HL-60 (cell line): Measurements from ENCODE around the gene EPB41L3.

ENCODE experiments used
- DNase-seq, 2 experiments: peaks; one replicate each; pipeline ENCODE4 v3.0.0-alpha.2; 2010 to 2020; ENCODE audit warnings: low read depth in 1 of 2, low spot score in 1 of 2
- H3K27ac ChIP-seq: fragments of 250-450 bp; sonication (Bioruptor Pico); replicated peaks from 2 replicates; pipeline ENCODE4 v1.5.1; 2020; ENCODE audit warnings: mild to moderate bottlenecking, moderate library complexity
- H3K27me3 ChIP-seq: fragments of 250-450 bp; sonication (Bioruptor Pico); 2 replicates; pipeline ENCODE4 v1.5.1; 2021; ENCODE audit warnings: mild to moderate bottlenecking, moderate library complexity; ENCODE audit not compliant: insufficient read depth, poor library complexity, severe bottlenecking
- H3K4me3 ChIP-seq: replicated peaks from 2 replicates; pipeline ENCODE4 v1.5.1; 2011; ENCODE audit warnings: mild to moderate bottlenecking, control low read depth, low read length; ENCODE audit not compliant: insufficient read depth
- GABPA ChIP-seq: IDR thresholded peaks from 2 replicates; pipeline ENCODE4 v1.6.1; 2012; ENCODE audit warnings: low read depth
- POLR2AphosphoS5 ChIP-seq: IDR thresholded peaks from 2 replicates; pipeline ENCODE4 v1.6.1; 2012; ENCODE audit warnings: low read depth
- REST ChIP-seq: IDR thresholded peaks from 2 replicates; pipeline ENCODE4 v1.6.1; 2012; ENCODE audit warnings: low read depth; ENCODE audit not compliant: insufficient replicate concordance
- SPI1 ChIP-seq: IDR thresholded peaks from 2 replicates; pipeline ENCODE4 v1.6.1; 2012; ENCODE audit warnings: low read depth, mild to moderate bottlenecking, borderline replicate concordance
- long read RNA-seq: library from polyadenylated mRNA; unstranded; transcript quantifications from one replicate; pipeline ENCODE4 v2.0.0, GENCODE V29; 2020
- TF ChIP-seq, protein P1 (sequence below): IDR thresholded peaks from one replicate; pipeline ENCODE4 v1.5.1; 2011; ENCODE audit warnings: low read length, control low read depth, inconsistent platforms; ENCODE audit not compliant: insufficient read depth

EPB41L3 gene
- long read RNA-seq, partial matches to known transcripts: 26 of 70 reads
- long read RNA-seq, other reads (novel, unspliced or antisense): 42 of 70 reads

DNA sequence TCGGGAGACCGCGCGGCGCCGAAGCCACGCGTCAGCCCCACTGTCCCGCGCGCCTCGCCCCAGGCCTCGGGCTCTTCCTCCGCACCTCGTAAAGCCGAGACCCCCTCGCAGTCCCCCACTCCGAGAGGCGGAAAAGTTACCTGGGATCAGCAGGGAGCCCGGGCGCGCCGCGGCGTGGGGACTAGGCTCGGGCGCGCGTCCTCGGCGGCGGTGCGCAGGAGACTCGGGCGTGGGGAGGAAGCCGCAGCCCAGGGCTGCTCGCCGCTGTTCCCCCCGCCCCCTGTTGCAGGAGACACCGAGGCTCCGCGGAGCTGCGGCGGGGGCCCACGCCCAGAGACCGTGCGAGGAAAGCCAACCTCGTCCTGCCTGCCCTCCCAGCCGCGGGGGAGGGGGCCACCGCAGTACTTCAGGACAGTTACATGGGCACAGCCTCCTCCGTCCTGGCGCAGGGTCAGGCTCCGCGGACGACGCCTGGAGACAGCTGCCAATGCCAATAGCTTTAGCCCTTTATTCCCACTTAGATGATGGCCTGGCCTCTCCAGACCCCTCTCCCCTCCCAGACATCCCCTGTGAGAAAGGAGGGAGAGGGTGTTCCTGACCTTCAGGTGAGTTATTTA, at the start of gene EPB41L3:
Gene EPB41L3, minus strand, starts transcription at position 225 of the 617 bp plus-strand sequence. CDS start 54,814 bp downstream, outside the sequence.
- peak; percentile 50 to 76 for DNase-seq
- Histone ChIP-seq H3K27me3 (no peaks in the 10 kb centered on the region), H3K27ac (peak within 1 kb of the TSS; percentile 73), H3K4me3 (peak within 1 kb of the TSS; percentile 78)
- TF ChIP-seq SPI1 (peak; percentile 58; the same call in 1 of the 2 replicates), GABPA (no peak), POLR2AphosphoS5 (peak; percentile 84), REST (peak; percentile 42)
- TF ChIP-seq, protein P1, sequence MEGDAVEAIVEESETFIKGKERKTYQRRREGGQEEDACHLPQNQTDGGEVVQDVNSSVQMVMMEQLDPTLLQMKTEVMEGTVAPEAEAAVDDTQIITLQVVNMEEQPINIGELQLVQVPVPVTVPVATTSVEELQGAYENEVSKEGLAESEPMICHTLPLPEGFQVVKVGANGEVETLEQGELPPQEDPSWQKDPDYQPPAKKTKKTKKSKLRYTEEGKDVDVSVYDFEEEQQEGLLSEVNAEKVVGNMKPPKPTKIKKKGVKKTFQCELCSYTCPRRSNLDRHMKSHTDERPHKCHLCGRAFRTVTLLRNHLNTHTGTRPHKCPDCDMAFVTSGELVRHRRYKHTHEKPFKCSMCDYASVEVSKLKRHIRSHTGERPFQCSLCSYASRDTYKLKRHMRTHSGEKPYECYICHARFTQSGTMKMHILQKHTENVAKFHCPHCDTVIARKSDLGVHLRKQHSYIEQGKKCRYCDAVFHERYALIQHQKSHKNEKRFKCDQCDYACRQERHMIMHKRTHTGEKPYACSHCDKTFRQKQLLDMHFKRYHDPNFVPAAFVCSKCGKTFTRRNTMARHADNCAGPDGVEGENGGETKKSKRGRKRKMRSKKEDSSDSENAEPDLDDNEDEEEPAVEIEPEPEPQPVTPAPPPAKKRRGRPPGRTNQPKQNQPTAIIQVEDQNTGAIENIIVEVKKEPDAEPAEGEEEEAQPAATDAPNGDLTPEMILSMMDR: no peak

GRCh38 chr18:5588529-5588928, 44.7 kb upstream of the EPB41L3 start:
- Histone ChIP-seq H3K27ac (no peak overlapping the region), H3K4me3 (no peak overlapping the region), H3K27me3 (no peaks in the 10 kb centered on the region)
- no peak for DNase-seq
- TF ChIP-seq, protein P1: no peak
- TF ChIP-seq POLR2AphosphoS5 (no peak), SPI1 (no peak), REST (no peak), GABPA (no peak)

DNA sequence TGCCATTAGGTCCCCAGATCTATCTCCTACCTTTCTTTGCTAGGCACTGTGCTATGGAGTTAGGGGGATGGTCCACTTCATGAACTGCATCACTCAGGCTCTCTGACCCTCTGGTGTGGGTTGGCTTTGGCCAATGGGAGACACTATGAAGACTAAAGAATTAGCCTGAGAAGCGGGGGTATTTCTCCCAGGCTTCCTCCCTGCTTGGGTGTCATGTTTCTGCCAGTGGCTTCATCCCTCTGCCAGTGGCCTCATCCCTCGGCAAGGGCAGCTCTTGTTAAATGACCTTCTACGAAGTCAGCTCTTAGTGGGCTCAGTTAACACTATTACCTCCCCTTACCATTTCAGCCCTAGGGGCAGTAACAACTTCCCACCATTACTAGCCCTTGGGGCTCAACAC, 41.9 kb upstream of the EPB41L3 start:
- H3K27me3 ChIP-seq: no peaks in the 10 kb centered on the region
- DNase-seq: no peak
- no peak overlapping the region for H3K4me3 ChIP-seq
- H3K27ac ChIP-seq: no peak overlapping the region
- no peak for TF ChIP-seq REST
- TF ChIP-seq, protein P1: no peak
- no peak for TF ChIP-seq POLR2AphosphoS5
- TF ChIP-seq GABPA: no peak
- TF ChIP-seq SPI1: no peak
